ENCODE data around the gene SLC24A1. TPM values are rescaled to one million over a fixed set of nuclear protein-coding genes. Genes with fewer than 3 reads are reported as not detected.

Gene SLC24A1
- total and polyA plus RNA-seq, 2 of the 13 experiments (the other 11 are each of a cell fraction or from before 2014, with no cell fraction given): 5.9 to 8.3 TPM

- TF ChIP-seq, protein P1, sequence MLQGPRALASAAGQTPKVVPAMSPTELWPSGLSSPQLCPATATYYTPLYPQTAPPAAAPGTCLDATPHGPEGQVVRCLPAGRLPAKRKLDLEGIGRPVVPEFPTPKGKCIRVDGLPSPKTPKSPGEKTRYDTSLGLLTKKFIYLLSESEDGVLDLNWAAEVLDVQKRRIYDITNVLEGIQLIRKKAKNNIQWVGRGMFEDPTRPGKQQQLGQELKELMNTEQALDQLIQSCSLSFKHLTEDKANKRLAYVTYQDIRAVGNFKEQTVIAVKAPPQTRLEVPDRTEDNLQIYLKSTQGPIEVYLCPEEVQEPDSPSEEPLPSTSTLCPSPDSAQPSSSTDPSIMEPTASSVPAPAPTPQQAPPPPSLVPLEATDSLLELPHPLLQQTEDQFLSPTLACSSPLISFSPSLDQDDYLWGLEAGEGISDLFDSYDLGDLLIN (CRISPR knock-in tag; IDR thresholded peaks at IDR 0.05; ENCODE audit: borderline replicate concordance): no peak
- TF ChIP-seq ZNF326 (CRISPR knock-in tag; IDR thresholded peaks at IDR 0.05; ENCODE audit: borderline replicate concordance) (no peak), ZNF678 (CRISPR knock-in tag; IDR thresholded peaks at IDR 0.05) (no peak), RNF219 (CRISPR knock-in tag; IDR thresholded peaks at IDR 0.05) (no peak), HDAC1 (CRISPR knock-in tag; IDR thresholded peaks at IDR 0.05) (no peak), ZUFSP (CRISPR knock-in tag; IDR thresholded peaks at IDR 0.05; ENCODE audit: borderline replicate concordance) (no peak)
These were observed 22.1 kb upstream of the SLC24A1 start (continued) for GRCh38 chr15:65599677-65600076.

GRCh38 chr15:65603134-65603533 is 18.6 kb upstream of the SLC24A1 start:
- in situ Hi-C loops (cut with HindIII; ENCODE audit: extremely low pct_ligation_motif_present, low pct_unique_long_range_greater_than_20kb): no loop called here
- CTCF ChIA-PET (ENCODE audit: low intra/inter-chr PET ratio, low total read pairs): no interaction called here
- intact Hi-C loops (cut with micrococcal nuclease; ENCODE audit: unreplicated experiment): no loop called here
- TF ChIP-seq ZNF790 (CRISPR knock-in tag; IDR thresholded peaks at IDR 0.05; ENCODE audit: borderline replicate concordance) (no peak), ATF7 (IDR thresholded peaks at IDR 0.05) (no peak), ATF7 (CRISPR knock-in tag; IDR thresholded peaks at IDR 0.05) (no peak), SRSF1 (optimal IDR thresholded peaks at IDR 0.05; ENCODE audit: low read depth, low read length) (no peak), ATM (IDR thresholded peaks at IDR 0.05; ENCODE audit: borderline replicate concordance) (no peak), SMAD9 (CRISPR knock-in tag; IDR thresholded peaks at IDR 0.05) (no peak), CREB1 (IDR thresholded peaks at IDR 0.05) (no peak), CREB1 (CRISPR knock-in tag; IDR thresholded peaks at IDR 0.05) (no peak), ZNF841 (CRISPR knock-in tag; IDR thresholded peaks at IDR 0.05; ENCODE audit: borderline replicate concordance) (no peak), ARNT2 (CRISPR knock-in tag; IDR thresholded peaks at IDR 0.05; ENCODE audit: low read depth) (no peak), SNAPC2 (CRISPR knock-in tag; IDR thresholded peaks at IDR 0.05) (no peak), CBX2 (IDR thresholded peaks at IDR 0.05; ENCODE audit: low read depth, low read length) (no peak), CBX2 (CRISPR knock-in tag; IDR thresholded peaks at IDR 0.05; ENCODE audit: low read depth) (no peak), ZFX (CRISPR knock-in tag; IDR thresholded peaks at IDR 0.05; ENCODE audit: low read depth) (no peak), ZNF121 (CRISPR knock-in tag; IDR thresholded peaks at IDR 0.05) (no peak), ZNF317 (CRISPR knock-in tag; IDR thresholded peaks at IDR 0.05) (no peak)

More at GRCh38 chr15:65603134-65603533, 18.6 kb upstream of the SLC24A1 start:
- H3K27me3 ChIP-seq (ENCODE audit: control insufficient read depth in 1 of 2, insufficient read depth in 2 of 2, low read length in 2 of 2): no peaks in the 10 kb centered on the region
- DNase-seq (ENCODE audit: low spot score) (no peak), FAIRE-seq (no peak), ATAC-seq (no peak)
- peaks cover 13% of the 10 kb centered on the region for H3K79me2 ChIP-seq (ENCODE audit: insufficient read depth, low read length)
- no peak overlapping the region for H3K9ac ChIP-seq (ENCODE audit: insufficient read depth, low read depth, low read length)
- 0 out of 2 replicates have a peak, but pooled peaks cover 4% of the 10 kb centered on the region for H3K4me1 ChIP-seq (ENCODE audit: insufficient read depth, low read length)
- H3K4me3 ChIP-seq (replicated peaks in 1 of 3; ENCODE audit: insufficient read depth in 1 of 3, low read depth in 2 of 3, low read length in 3 of 3): no peak overlapping the region
- H3K27ac ChIP-seq (ENCODE audit: extremely low read length, insufficient read depth, low read length): no peak overlapping the region
- H4K20me1 ChIP-seq (ENCODE audit: insufficient read depth, low read length): no peaks in the 10 kb centered on the region
- POLR2A ChIA-PET: no interaction called here
- H3K9me3 ChIP-seq (ENCODE audit: low read length): no peaks in the 10 kb centered on the region
- H3K4me2 ChIP-seq (ENCODE audit: low read depth, low read length): no peak overlapping the region
- H3K36me3 ChIP-seq (replicated peaks in 1 of 2; ENCODE audit: control insufficient read depth in 1 of 2, insufficient read depth in 2 of 2, low read length in 2 of 2): peaks cover 13 to 67% of the 10 kb centered on the region in 2 experiments
- WGBS (ENCODE audit: low lambda C conversion rate): 91% methylated on average over 2 of the region's 2 CpGs
- BruUV-seq (replicated peaks): no TSS peak
- H2AFZ ChIP-seq (ENCODE audit: low read length): no peak overlapping the region
